ENCODE results near the gene FAM219A.

GRCh38 chr9:34376596-34377403, 81.6 kb downstream of the FAM219A start, which contains the start of gene MYORG:
- TF ChIP-seq FOXA1 (IDR thresholded peaks at IDR 0.05) (no peak), BHLHE40 (IDR thresholded peaks at IDR 0.05; ENCODE audit: borderline replicate concordance) (no peak), HDGF (IDR thresholded peaks at IDR 0.05; ENCODE audit: borderline replicate concordance) (no peak), SP1 (IDR thresholded peaks at IDR 0.05) (no peak), ELF4 (IDR thresholded peaks at IDR 0.05) (no peak), ARNT (IDR thresholded peaks at IDR 0.05) (no peak), FOXM1 (IDR thresholded peaks at IDR 0.05; ENCODE audit: borderline replicate concordance) (no peak)
